NCI-H345 treated with DMSO at 0.1 percent for 48 hours (cell line): ENCODE results near the gene ANKH.

Experiments
- DNase-seq: peaks from one replicate; lab custom pipeline; 2025; ENCODE audit not compliant: unreplicated experiment; lab: John Stamatoyannopoulos, UW

ANKH gene

DNA sequence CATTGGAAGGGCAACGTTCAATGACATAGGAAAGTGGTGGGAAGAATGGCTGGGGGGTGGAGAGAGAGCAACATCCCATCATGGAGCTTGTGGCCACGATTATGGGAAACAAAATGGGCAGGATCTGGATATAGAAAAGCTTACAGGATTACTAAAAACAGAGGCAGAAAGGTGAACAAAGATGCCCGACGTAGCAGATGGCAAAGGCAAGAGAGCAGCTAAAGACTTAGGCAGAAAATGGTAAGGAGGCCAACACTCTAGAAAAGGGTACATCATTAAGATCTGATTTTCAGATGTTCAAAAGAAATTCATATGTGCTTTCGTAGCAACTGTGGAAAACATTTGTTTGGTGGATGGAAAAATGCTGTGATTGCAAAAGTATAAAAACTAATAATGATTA is 104.5 kb downstream of the ANKH start:
- DNase-seq: no peak

DNA sequence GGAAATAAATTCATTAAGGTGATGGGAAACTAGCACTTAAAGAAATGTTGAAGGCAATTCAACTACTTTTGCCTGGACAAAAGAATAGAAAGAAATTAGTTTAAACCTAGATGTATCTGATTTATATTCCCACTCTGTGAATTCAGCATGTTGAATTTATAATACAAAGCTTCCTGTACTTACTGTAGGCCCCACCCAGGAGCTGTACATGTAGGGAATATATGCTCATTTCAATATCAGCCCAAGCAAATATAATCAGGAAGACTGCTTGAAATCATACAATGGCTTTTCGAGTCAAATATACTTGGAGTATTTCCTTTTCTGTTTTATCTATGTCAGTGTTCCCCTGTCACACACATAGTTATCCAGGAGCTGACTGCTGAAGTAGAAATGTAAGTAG is 105.0 kb downstream of the ANKH start:
- DNase-seq: no peak

DNA sequence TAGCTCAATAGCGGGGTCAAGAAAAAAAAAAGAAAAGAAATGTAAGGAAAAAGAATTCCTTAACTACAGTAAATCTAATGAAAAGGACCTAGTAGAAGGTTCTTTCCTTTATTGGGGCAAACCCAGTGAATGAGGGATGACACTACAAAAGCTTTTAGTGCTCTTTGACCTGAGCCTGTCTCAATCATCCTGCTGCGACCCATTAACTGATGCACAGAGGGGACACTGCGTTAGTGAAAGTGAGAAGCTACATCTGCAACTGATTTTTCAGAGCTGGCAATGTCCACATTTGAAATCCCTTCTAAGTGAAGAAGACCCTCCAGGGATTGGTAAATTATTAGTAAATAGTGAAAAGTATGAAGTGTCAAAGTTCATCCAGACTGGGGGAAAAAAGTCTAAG is 106.0 kb downstream of the ANKH start:
- DNase-seq: no peak

DNA sequence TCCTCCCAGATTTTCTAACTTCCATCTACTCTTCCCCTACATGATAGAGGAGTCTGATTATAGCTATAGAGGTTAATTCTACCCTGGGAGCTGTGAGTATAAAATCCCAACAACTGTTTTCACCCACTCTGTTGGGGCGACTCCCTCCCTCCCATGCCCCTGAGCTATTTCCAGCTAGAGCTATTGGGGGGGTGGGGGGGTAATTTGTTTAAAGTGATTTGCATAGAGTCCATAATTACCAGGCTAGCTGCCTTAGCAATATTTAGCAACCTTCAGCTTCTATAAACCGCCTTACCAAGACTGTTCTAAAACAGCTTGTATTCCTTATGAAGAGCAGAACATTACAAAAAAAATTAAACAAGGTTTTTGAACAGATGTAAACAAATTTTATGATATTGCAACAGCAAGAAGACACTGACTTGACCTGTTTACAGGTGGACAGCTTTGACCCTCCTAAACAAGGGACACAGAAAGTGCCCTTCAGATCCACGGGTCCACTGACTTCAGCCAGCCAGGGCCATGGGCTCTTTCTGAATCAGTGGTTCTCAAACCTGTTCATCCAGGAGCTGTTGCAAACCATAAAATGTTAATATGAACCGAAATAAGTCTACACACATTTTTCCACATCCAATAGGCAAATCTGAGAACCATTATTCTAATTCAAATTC is 108.9 kb downstream of the ANKH start:
- no peak for DNase-seq

DNA sequence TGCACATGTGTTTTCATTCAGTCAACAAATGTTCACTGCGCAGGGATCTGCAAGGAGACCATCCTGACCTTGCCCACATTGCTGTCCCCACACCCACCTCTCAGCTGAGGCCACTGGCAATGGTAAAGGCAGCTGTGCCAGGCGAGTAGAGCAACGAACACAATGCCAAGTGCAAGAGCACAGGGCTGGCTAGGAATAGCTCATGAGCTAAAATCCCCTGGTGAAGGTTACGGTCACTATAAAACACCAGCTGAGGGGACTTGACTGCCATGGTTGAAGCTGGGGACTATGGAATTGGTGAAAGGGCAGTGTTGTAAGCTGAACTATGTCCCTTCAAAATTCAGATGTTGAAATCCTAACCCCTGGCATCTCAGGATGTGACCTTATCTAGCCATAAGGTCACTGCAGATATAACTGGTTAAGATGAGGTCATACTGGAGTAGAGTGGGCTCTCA is 111.0 kb downstream of the ANKH start:
- DNase-seq: no peak

DNA sequence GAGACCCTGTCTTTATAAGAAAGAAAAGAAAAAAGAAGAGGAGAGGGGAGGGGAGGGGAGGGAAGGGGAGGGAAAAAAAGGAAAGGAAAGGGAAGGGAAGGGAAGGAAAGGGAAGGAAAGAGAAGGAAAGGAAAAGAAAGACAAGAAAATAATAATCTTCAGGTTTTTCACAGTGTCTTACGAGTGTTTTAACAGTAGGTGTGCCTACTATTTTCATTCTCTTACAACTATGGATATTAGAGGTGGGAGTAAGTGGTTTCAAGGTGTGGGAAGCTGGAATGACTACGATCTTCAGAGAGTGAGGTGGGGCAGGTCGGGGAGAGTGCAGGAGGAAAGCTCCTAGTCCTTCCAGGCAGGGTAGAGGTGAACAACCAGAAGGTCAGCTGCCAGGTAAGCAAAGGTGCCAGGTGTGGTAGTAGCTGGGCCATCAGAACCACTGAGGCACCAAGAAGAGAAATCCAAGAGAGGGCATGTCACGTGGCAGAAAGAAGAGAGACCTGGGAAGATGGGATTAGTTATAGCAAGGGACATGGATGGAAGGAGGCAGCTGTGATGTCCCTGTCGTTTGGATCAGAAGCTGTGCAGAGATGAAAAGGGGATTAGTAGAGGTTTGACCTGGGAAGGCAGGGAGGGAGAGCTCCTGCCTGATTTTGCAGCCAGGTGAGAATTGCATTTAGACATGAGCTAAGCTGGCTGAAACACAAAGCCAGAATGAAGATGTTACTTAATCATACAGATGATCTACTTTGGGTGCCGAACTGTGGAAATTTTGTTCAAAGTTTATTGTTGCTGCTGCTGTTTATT is 111.6 kb downstream of the ANKH start:
- no peak for DNase-seq

DNA sequence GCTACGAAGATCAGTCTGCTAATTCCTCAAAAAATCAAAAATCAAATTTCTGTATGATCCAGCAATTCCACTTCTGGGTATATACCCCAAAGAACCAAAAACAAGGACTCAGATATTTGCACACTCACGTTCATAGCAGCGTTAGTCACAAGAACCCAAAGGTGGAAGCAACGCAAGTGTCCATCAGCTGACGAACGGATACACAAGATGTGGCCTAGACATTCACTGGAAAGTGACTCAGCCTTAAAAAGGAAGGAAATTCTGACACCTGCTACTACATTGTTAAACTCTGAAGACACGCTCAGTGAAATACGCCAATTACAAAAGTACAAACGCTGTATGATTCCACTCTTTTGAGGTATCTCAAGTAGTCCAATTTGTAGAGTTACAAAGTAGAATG is 113.7 kb downstream of the ANKH start:
- DNase-seq: no peak

DNA sequence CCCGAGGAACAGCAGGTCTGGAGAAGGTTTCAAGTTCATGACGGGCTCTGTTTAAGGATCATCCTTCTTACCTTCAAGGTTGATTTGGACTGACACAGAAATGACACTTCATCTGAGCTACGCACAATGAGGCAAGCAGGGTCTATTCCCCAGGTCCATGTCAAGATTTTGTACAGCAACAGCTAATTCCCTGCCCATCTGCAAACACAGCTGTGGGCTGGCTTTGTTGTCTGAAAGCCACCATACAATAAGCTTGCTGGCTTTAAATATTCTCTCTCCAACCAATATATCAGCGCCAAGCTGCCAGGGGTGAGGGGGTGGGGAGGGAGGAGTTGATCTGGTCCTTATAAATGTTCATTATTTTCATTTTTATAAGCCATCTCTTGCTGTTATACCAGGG is 115.1 kb downstream of the ANKH start:
- DNase-seq: no peak

DNA sequence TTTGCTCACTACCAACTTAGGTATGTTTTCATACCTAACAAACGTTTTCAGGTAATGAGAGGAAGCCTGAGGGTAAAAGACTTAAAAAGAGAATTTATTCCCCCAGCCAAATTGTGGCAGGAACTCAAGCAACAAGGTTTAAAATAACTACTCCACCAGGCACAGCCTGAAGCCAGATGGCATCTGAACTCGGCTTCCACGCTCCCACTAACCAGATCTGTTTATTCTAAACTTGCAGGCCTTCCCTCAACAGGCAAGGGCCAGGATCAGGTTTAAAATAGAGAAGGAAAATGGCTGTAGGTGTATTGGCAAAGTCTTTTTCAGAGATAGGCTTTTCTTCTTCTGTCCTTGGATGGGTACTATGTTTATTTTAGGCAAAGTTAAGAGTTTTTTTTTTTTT is 117.6 kb downstream of the ANKH start:
- no peak for DNase-seq

DNA sequence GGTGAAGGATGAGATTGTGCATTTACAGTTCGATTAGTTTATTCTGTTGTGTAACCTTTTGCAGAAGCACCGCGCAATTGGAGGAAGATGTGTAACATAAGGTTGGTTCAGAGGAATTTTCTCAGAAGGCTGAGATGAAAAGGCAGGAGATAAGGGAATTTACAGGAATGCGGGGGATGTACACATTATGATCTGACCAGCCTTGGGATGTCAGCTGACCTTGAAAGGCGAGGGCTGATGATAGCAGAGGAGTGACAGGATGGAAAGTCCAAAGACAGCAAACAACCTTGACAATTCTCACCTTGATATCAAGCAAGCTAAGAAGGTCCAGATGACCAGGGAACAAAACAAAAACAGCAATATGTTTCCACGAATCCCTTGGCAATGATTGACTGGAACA is 118.3 kb downstream of the ANKH start:
- DNase-seq: no peak

DNA sequence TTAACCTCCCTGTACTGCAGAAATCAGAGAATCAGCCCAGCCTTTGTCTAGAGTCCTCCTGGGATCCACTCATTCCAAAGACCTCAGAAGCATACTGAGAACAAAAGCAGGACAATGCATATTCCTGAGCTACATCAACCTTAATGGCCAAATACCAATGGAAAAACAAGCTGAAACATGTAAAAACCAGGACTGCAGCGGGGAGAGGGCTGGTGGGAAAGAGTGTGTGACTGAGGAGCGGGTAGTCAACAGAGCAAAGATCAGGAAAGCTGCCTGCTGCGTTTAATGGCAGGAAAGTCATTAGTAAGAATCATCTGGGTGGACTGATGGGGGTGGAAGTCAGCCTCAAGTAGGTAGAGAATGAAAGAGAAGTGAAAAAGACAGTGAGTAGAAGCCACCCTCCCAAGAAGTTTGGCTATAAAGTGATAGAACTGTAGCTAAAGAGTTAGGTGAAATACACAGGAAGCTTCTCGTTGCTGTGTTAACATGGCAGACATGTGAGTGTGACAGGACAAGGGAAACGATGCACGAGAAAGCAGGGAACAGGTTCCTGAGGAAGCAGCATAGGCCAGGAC is 119.0 kb downstream of the ANKH start:
- no peak for DNase-seq

DNA sequence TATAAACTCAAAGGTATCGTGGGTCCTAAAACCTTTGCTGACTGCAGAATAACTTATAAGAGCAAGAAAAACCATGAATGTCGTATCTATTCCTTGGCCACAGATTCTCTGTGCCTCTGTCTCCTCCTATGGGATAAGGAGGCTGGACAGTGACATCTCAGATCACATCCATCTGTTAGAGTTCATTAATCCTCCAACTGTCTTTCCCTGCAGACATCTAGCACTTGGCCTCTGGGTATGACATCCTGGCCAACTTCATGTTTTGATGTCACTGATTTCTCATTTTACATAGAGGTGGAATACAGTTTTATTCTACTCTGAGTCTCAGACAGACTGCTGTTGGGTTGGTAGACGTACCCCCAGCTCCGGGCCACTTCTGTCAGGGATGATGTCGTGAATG is 120.9 kb downstream of the ANKH start:
- DNase-seq: no peak

DNA sequence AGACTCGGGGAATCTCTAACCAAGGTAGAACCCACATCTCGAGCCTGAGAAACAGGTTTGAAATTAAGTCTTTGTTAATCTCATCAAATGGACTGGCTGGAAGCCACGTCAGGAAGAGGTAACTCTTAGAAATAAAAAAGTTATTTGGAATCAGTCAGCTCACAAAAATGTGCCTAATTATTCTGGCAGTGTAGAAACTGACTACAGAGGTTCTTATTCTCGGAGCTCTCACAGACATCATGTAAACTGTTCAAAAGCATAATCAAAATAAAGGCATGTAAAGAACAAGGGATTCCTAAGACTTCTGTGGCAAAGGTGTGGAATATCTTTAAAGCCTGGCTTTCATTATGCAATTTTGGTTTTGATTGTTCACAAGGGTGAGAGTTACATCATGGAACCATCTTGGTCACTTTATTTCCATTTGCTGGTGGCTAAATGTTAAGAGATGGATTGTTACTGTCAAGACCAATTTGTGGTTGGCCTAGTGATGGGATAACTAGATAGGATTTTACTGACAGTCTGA is 121.9 kb downstream of the ANKH start:
- no peak for DNase-seq

DNA sequence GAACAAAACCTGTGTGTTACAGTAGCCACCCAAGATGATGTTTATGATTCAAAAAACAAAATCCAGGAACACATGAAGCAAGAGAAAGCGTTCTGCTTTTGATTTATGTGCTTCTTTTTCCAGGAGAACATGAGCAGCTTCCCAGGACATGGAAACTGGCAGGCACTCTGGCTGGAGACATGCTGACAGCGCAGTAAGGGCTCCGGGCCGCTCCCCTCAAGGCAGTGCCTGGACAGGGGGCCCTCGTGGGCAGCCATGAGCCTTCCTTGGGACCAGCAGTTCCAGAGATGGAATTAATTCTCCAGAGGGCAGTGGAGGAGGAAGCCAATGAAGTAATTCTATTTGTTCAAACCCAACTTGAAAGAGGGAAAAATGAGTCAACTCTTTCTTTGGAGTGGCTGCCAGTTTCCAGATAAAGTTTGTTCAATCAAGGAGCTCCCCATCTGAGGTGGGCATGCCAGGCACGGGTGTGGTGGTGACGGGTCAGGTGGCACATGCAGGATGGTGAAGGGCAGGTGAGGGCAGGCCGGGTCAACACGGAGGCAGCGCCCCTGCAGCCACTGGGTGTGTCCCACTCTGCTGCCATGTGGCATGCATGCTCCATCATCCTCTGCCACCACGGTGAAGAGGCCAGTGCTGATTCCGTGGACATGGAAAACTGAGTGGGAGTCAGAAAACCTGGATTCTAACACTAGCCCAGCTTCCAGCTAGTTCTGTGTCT is 123.2 kb downstream of the ANKH start:
- DNase-seq: no peak

DNA sequence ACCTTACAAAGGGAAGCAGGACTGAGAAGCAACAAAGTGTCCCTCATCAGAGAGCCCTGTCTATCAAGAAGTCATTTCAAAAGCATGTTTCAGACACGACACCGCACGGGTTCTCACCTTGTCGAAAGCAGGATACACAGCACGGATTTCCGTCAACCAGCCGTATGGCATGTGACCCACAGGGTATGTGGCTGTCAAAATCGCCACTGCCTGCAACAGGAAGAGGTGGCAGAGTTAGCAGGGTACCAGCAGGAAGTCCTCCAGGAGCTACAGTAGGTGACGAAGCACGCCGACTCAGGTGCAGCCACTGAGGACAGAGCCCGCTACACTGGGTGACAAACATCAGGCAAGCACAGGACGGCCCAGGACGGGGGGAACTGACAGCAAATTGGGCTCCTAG is 125.8 kb downstream of the ANKH start:
- no peak for DNase-seq

DNA sequence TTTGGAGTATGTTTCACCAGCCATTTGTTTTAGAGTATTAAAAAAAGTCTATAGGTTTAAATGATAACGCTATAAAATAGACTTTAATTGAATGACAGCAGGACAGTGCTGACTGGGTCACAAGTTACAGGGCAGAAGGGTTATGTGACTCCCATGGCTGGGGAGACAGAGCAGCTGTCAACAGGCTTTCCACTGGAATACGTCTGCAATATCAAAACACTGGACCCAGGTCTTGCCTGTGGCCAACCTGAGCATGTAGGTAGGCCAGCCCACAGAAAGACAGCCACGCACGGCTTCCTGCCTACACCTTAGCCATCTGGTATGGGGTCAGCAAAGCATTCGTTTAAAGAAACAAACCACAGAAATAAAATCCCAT is 126.4 kb downstream of the ANKH start:
- no peak for DNase-seq

DNA sequence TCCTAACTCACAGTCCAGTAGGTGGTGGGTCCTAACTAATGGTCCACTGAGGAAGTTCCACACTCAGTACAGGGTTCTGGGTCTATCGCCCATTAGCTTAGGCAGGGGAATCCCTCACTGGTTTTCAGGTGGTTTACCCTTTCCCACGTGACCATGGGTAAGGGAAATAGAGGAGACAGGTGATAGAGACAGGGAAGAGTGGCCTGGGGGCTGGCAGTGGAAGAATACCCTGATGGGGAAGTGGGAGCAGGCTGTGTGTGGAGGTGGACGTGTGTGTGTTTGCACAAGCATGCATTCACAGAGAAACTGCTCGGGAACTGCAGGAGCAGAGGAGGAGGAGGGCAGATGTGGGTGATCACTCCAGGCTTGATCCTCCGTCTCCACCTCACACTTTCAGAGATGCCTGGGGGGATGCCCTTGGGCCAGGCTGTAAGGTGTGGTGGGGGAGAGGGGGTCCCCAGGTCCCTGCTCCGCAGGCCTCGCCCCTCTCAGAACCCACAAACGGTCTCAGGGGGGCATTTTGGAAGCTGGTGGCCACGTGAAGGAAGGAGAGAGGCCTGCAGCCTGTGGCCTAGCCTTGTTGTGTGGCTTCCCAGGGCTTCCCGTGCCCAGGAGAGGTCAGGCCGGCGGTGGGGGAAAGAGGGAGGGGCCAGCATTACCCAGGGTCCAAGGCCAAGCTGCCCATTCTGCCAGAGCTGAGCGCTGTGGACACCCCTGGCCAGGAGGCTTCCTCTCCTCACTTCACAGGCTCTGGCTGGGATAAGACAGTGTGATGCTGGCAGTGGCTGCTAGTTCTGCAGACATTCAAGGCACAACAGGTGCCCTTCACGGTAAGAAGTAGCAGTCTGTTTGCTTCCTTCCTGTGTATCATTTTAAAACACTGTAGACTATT is 127.0 kb downstream of the ANKH start:
- DNase-seq: no peak

DNA sequence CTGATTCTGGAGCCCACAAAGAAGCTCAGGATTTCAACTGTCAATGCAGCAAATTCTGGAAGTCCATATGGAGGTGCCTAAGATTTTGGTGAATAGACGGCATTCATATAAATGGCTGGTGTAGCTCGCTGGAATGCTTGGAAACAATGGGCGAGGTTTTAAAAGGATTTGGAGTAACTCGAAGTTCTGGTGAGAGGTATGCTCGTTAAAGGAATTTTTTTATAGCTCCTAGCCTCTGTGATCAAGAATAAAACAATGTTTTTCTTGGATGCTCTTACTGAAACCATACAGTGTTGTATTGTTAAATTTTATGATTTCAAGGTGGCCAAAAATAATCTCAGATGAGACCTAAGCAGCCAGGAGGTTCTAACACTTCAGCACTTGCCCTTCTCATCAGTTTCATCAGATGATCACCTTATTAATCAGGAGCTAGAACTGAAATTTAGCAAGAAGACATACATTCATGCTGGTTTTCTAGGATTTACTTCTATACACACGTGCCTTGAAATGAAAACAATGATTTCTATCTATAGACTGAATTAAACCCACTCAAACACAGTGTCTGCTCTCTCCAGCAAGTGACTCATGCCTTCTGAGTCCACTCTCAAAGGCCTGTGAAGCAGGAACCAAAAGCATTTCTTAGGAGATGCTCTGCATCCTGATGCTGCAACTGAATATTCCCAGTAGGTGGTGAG is 127.8 kb downstream of the ANKH start:
- no peak for DNase-seq

DNA sequence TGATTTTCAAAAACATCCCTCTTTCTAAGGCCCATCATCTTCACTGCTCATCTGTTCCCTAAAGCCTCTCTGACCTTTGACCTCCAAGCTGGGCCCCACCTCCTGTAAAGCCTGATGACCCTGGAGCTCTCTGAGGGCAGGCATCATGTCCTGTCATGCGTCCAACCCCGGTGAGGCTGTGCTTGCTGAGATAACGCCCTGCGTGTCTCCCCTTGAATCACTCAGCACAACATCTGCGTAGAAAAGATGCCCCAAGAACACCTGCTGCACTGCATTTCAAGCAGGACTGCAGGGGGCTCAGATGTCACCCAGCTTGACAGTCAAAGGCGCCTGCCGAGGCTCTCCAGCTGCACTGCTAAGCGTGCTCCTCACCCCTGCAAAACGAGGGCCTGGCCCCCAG is 129.1 kb downstream of the ANKH start:
- peak; percentile 65 for DNase-seq
